ENCODE results near the gene PRKAR2B.

Gene PRKAR2B

DNA sequence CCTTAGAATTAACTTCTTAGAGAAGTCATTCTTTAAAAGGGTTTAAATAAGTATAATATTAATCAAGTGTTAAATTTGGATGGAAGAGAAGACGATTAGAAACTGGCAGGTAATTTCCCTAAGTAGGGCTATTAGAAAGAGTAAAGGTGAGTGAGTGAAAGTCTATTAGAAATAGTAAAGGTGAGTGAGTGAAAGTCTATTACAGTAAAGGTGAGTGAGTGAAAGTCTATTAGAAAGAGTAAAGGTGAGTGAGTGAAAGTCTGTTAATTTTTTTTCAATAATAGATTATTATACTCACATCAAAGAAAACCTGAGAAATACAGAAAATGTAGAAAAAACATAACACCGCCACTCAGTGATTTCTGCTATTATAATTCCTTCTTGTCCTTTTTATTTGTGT lies 113.5 kb downstream of the PRKAR2B start:
- Histone ChIP-seq H3K79me1 (ENCODE audit: low read length) (no peaks in the 10 kb centered on the region), H3K18ac (ENCODE audit: low read length) (no peak overlapping the region), H4K12ac (ENCODE audit: low read depth, low read length) (no peak overlapping the region), H2BK5ac (ENCODE audit: low read depth, low read length, poor library complexity) (no peak overlapping the region), H2AFZ (ENCODE audit: insufficient read depth, low read length, poor library complexity) (no peak overlapping the region), H3K4me2 (ENCODE audit: low read length) (no peak overlapping the region), H3K27ac (ENCODE audit: low read depth, low read length) (no peak overlapping the region), H3K36me3 (ENCODE audit: control insufficient read depth in 1 of 2, insufficient read depth in 2 of 2, low read length in 2 of 2) (no peaks in the 10 kb centered on the region), H3K9ac (ENCODE audit: low read length) (no peak overlapping the region), H3K9me3 (ENCODE audit: insufficient read depth, low read depth, low read length) (no peaks in the 10 kb centered on the region), H3K4me3 (ENCODE audit: low read depth, low read length) (no peak overlapping the region), H2BK120ac (ENCODE audit: insufficient read depth, low read length, poor library complexity) (no peak overlapping the region), H3K4me1 (ENCODE audit: control insufficient read depth in 1 of 2, insufficient read depth in 2 of 2, low read length in 2 of 2) (no peaks in the 10 kb centered on the region), H2AK5ac (ENCODE audit: low read length) (no peak overlapping the region), H3K27me3 (ENCODE audit: insufficient read depth, low read length) (no peaks in the 10 kb centered on the region), H3K23ac (ENCODE audit: low read length) (no peak overlapping the region), H2BK12ac (ENCODE audit: low read length) (no peak overlapping the region), H3K79me2 (ENCODE audit: control insufficient read depth, insufficient read depth, low read length, poor library complexity) (no peaks in the 10 kb centered on the region), H3K14ac (ENCODE audit: low read length) (no peak overlapping the region), H4K8ac (ENCODE audit: low read depth, low read length) (no peak overlapping the region), H3K4ac (ENCODE audit: low read depth, low read length) (no peak overlapping the region), H4K91ac (ENCODE audit: low read depth, low read length) (no peak overlapping the region)
- DNase-seq, result no peak
- no CpG with 5 or more reads among the region's 2 CpGs for WGBS (ENCODE audit: extremely low coverage, insufficient coverage, insufficient read length)

DNA sequence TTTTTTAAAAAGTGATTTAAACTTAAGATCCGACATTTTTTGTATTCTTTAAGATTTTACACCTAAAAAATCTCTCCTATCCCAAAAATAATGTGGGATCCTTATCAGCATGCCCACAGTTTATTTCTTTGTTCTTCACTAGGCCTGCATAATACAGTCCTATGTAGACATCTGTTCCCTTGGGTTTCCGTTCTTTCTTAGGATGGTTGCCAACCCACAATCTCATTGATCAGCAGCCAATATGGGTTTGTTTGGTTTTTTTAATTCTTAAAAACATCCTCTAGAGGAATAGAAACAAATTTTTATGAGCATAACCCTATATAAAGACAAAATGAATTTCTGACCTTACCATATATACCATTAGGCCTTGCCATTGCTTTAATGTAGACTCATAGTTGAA lies 115.9 kb downstream of the PRKAR2B start:
- Histone ChIP-seq H3K9ac (ENCODE audit: low read length) (no peak overlapping the region), H3K79me1 (ENCODE audit: low read length) (no peaks in the 10 kb centered on the region), H2AK5ac (ENCODE audit: low read length) (no peak overlapping the region), H3K79me2 (ENCODE audit: control insufficient read depth, insufficient read depth, low read length, poor library complexity) (no peaks in the 10 kb centered on the region), H3K4me2 (ENCODE audit: low read length) (no peak overlapping the region), H2AFZ (ENCODE audit: insufficient read depth, low read length, poor library complexity) (no peak overlapping the region), H3K18ac (ENCODE audit: low read length) (no peak overlapping the region), H4K12ac (ENCODE audit: low read depth, low read length) (no peak overlapping the region), H3K4me3 (ENCODE audit: low read depth, low read length) (no peak overlapping the region), H3K23ac (ENCODE audit: low read length) (no peak overlapping the region), H3K4me1 (ENCODE audit: control insufficient read depth in 1 of 2, insufficient read depth in 2 of 2, low read length in 2 of 2) (no peaks in the 10 kb centered on the region), H4K8ac (ENCODE audit: low read depth, low read length) (no peak overlapping the region), H2BK5ac (ENCODE audit: low read depth, low read length, poor library complexity) (no peak overlapping the region), H3K4ac (ENCODE audit: low read depth, low read length) (no peak overlapping the region), H2BK120ac (ENCODE audit: insufficient read depth, low read length, poor library complexity) (no peak overlapping the region), H2BK12ac (ENCODE audit: low read length) (no peak overlapping the region), H3K27ac (ENCODE audit: low read depth, low read length) (no peak overlapping the region), H4K91ac (ENCODE audit: low read depth, low read length) (no peak overlapping the region), H3K36me3 (ENCODE audit: control insufficient read depth in 1 of 2, insufficient read depth in 2 of 2, low read length in 2 of 2) (no peaks in the 10 kb centered on the region), H3K9me3 (ENCODE audit: insufficient read depth, low read depth, low read length) (no peaks in the 10 kb centered on the region), H3K27me3 (ENCODE audit: insufficient read depth, low read length) (no peaks in the 10 kb centered on the region), H3K14ac (ENCODE audit: low read length) (no peak overlapping the region)
- no peak for DNase-seq
- no CpG with 5 or more reads among the region's 2 CpGs for WGBS (ENCODE audit: extremely low coverage, insufficient coverage, insufficient read length)

DNA sequence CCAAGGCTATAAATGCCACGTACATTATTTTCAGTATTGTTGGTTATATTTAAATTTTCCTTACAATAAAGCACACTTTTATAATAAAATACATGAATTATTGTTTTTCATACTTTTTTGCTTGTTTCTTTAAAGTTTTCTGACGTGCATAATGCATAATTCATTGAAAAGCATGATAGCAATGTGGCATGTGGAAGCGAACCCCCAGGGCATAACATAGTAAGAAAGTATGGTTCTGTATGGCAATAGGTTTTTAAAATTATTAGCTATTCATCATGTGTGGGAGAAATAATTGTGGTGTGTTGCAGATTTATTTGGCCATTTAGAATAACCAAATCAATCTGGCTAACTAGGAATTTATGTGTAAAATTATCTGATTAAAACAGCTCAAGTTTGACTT lies 116.9 kb downstream of the PRKAR2B start:
- WGBS (ENCODE audit: extremely low coverage, insufficient coverage, insufficient read length), result no CpG with 5 or more reads among the region's 3 CpGs
- H3K79me1 ChIP-seq (ENCODE audit: low read length), result no peaks in the 10 kb centered on the region

DNA sequence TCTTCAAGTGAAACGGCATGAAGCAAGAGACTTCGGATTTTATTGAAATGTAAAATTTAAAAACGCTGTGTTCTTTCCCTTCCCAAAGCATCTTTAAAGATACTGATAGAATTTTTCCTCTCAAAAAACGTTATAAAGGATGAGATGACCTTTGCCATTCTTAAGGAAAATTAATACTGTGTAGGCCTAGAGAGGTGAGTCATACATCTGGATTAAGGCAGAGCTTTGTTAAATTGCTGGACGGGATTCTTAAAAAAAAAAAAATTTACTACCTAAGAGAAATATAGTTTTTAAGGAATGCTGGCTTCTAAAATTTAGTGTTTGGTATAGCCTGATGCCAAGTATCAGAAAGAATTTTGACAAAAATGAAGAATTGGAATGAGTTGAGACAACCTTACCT lies 118.0 kb downstream of the PRKAR2B start:
- H3K36me3 ChIP-seq (ENCODE audit: control insufficient read depth in 1 of 2, insufficient read depth in 2 of 2, low read length in 2 of 2), result no peaks in the 10 kb centered on the region
- H3K14ac ChIP-seq (ENCODE audit: low read length), result no peak overlapping the region
- H3K9ac ChIP-seq (ENCODE audit: low read length), result no peak overlapping the region
- H3K9me3 ChIP-seq (ENCODE audit: insufficient read depth, low read depth, low read length), result no peaks in the 10 kb centered on the region
- no peak overlapping the region for H4K12ac ChIP-seq (ENCODE audit: low read depth, low read length)
- H3K23ac ChIP-seq (ENCODE audit: low read length), result no peak overlapping the region
- H3K4me3 ChIP-seq (ENCODE audit: low read depth, low read length), result no peak overlapping the region
- H2AFZ ChIP-seq (ENCODE audit: insufficient read depth, low read length, poor library complexity), result no peak overlapping the region
- H2BK12ac ChIP-seq (ENCODE audit: low read length), result no peak overlapping the region
- H3K27me3 ChIP-seq (ENCODE audit: insufficient read depth, low read length), result no peaks in the 10 kb centered on the region
- no peak overlapping the region for H2BK5ac ChIP-seq (ENCODE audit: low read depth, low read length, poor library complexity)
- no peak for DNase-seq
- no CpG with 5 or more reads among the region's 5 CpGs for WGBS (ENCODE audit: extremely low coverage, insufficient coverage, insufficient read length)
- H3K4me1 ChIP-seq (ENCODE audit: control insufficient read depth in 1 of 2, insufficient read depth in 2 of 2, low read length in 2 of 2), result no peaks in the 10 kb centered on the region
- H3K18ac ChIP-seq (ENCODE audit: low read length), result no peak overlapping the region
- no peak overlapping the region for H3K27ac ChIP-seq (ENCODE audit: low read depth, low read length)
- no peaks in the 10 kb centered on the region for H3K79me2 ChIP-seq (ENCODE audit: control insufficient read depth, insufficient read depth, low read length, poor library complexity)
- no peak overlapping the region for H3K4me2 ChIP-seq (ENCODE audit: low read length)
- no peak overlapping the region for H2BK120ac ChIP-seq (ENCODE audit: insufficient read depth, low read length, poor library complexity)
- no peaks in the 10 kb centered on the region for H3K79me1 ChIP-seq (ENCODE audit: low read length)
- no peak overlapping the region for H3K4ac ChIP-seq (ENCODE audit: low read depth, low read length)
- no peak overlapping the region for H4K91ac ChIP-seq (ENCODE audit: low read depth, low read length)
- H4K8ac ChIP-seq (ENCODE audit: low read depth, low read length), result no peak overlapping the region
- no peak overlapping the region for H2AK5ac ChIP-seq (ENCODE audit: low read length)

More for the DNA sequence above, 116.9 kb downstream of the PRKAR2B start:
- Histone ChIP-seq H3K9me3 (ENCODE audit: insufficient read depth, low read depth, low read length) (no peaks in the 10 kb centered on the region), H3K79me2 (ENCODE audit: control insufficient read depth, insufficient read depth, low read length, poor library complexity) (no peaks in the 10 kb centered on the region), H2BK120ac (ENCODE audit: insufficient read depth, low read length, poor library complexity) (no peak overlapping the region), H3K18ac (ENCODE audit: low read length) (no peak overlapping the region), H4K12ac (ENCODE audit: low read depth, low read length) (no peak overlapping the region), H4K91ac (ENCODE audit: low read depth, low read length) (no peak overlapping the region), H3K4me2 (ENCODE audit: low read length) (no peak overlapping the region), H3K4me1 (ENCODE audit: control insufficient read depth in 1 of 2, insufficient read depth in 2 of 2, low read length in 2 of 2) (no peaks in the 10 kb centered on the region), H3K9ac (ENCODE audit: low read length) (no peak overlapping the region), H3K4me3 (ENCODE audit: low read depth, low read length) (no peak overlapping the region), H3K36me3 (ENCODE audit: control insufficient read depth in 1 of 2, insufficient read depth in 2 of 2, low read length in 2 of 2) (no peaks in the 10 kb centered on the region), H2BK12ac (ENCODE audit: low read length) (no peak overlapping the region), H2AFZ (ENCODE audit: insufficient read depth, low read length, poor library complexity) (no peak overlapping the region), H4K8ac (ENCODE audit: low read depth, low read length) (no peak overlapping the region), H2AK5ac (ENCODE audit: low read length) (no peak overlapping the region), H3K14ac (ENCODE audit: low read length) (no peak overlapping the region), H3K23ac (ENCODE audit: low read length) (no peak overlapping the region), H2BK5ac (ENCODE audit: low read depth, low read length, poor library complexity) (no peak overlapping the region), H3K27me3 (ENCODE audit: insufficient read depth, low read length) (no peaks in the 10 kb centered on the region), H3K27ac (ENCODE audit: low read depth, low read length) (no peak overlapping the region), H3K4ac (ENCODE audit: low read depth, low read length) (no peak overlapping the region)
- DNase-seq, result peak; percentile 51 to 68
